Measurements from ENCODE around the gene ARID1B. TPM values are rescaled to one million over a fixed set of nuclear protein-coding genes. Genes with fewer than 3 reads are reported as not detected.

Gene ARID1B
- total and polyA plus RNA-seq, 9 of the 15 experiments (the other 6 are each of a cell fraction or from before 2014, with no cell fraction given), result 12.5 to 50.5 (median 25.8) TPM

DNA sequence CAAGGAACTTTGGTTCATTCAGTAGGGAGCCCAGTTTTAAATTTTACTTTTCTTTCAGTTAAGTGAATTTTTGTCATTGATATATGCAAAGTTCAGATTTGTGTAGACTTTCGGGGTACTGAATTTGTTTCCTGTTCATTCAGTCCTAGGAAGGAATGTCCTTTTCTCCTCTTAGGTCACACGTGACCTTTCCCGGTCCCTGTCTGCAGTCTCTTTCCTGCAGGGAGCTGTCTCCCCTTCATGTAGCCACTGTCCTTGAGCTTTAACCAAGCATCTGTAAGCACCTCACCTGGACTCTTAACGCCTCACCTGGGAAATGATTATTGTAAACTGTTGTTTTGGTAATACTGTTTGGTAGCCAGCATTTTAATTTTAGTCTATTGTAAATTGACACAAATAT is 190.7 kb downstream of the ARID1B start:
- Histone ChIP-seq H3K9me3 (replicated peaks; ENCODE audit: control insufficient read depth, insufficient read depth, low read depth, low read length) (no peaks in the 10 kb centered on the region), H2AFZ (ENCODE audit: low read depth, low read length) (no peak overlapping the region), H3K27ac (ENCODE audit: extremely low read depth, low read depth, low read length) (no peak overlapping the region), H3K27me3 (ENCODE audit: control insufficient read depth in 2 of 2, insufficient read depth in 2 of 2, low read length in 2 of 2) (no peaks in the 10 kb centered on the region), H3K4me1 (replicated peaks in 1 of 2; ENCODE audit: control insufficient read depth in 2 of 2, insufficient read depth in 2 of 2, low read length in 2 of 2) (no peaks in the 10 kb centered on the region; a peak in 1 of 5 replicates), H3K4me3 (no peak overlapping the region), H3K4me2 (ENCODE audit: insufficient read depth, low read length) (no peak overlapping the region), H3K36me3 (ENCODE audit: control insufficient read depth, insufficient read depth, low read length) (no peaks in the 10 kb centered on the region), H4K20me1 (replicated peaks; ENCODE audit: control insufficient read depth, insufficient read depth, low read length) (peaks cover 15% of the 10 kb centered on the region), H3K9ac (ENCODE audit: insufficient read depth in 1 of 2, low read depth in 2 of 2, low read length in 2 of 2) (no peak overlapping the region), H3K9me1 (ENCODE audit: control insufficient read depth, insufficient read depth, low read length) (no peaks in the 10 kb centered on the region), H3K79me2 (ENCODE audit: control insufficient read depth, insufficient read depth, low read length) (peaks cover 48% of the 10 kb centered on the region; the same call in 2 of the 3 replicates)
- no peak for DNase-seq (ENCODE audit: extremely low read depth in 1 of 4, low spot score in 3 of 4)
- no peak for TF ChIP-seq NFATC3 (IDR thresholded peaks at IDR 0.05)
- TF ChIP-seq CBFB (CRISPR knock-in tag; IDR thresholded peaks at IDR 0.05), result no peak
- TF ChIP-seq TAL1 (IDR thresholded peaks at IDR 0.05), result no peak
- TF ChIP-seq, protein P1, sequence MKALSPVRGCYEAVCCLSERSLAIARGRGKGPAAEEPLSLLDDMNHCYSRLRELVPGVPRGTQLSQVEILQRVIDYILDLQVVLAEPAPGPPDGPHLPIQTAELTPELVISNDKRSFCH (CRISPR knock-in tag; IDR thresholded peaks at IDR 0.05), result no peak
- TF ChIP-seq, protein P1 (tag; IDR thresholded peaks at IDR 0.05), result no peak
- TF ChIP-seq PURB (CRISPR knock-in tag; IDR thresholded peaks at IDR 0.05; ENCODE audit: low read depth), result no peak
- TF ChIP-seq XRCC4 (IDR thresholded peaks at IDR 0.05; ENCODE audit: extremely low read depth, insufficient read depth, insufficient read length), result no peak
- TF ChIP-seq MBD2 (IDR thresholded peaks at IDR 0.05; ENCODE audit: borderline replicate concordance, low read depth), result no peak
- TF ChIP-seq MAFK (IDR thresholded peaks at IDR 0.05; ENCODE audit: low read length), result no peak
- no peak for TF ChIP-seq FIP1L1 (IDR thresholded peaks at IDR 0.05; ENCODE audit: low read depth, low read length, poor library complexity, severe bottlenecking)
- 84% methylated on average over 4 of the region's 4 CpGs for WGBS (ENCODE audit: insufficient coverage, low coverage, missing lambda C conversion rate)
- ATAC-seq, result no peak
- intact Hi-C loops (cut with micrococcal nuclease), result no loop called here
- no peak for FAIRE-seq
- in situ Hi-C loops (cut with MboI), result no loop called here
- ChIA-PET CTCF (ENCODE audit: low intra/inter-chr PET ratio) (no interaction called here), POLR2A (no interaction called here)
- BruUV-seq (replicated peaks), result no TSS peak
